NB4 (cell line): Measurements from ENCODE around the gene SLC35G6.

Source experiments
- DNase-seq: peaks from one replicate; pipeline ENCODE4 v3.0.0; 2010; ENCODE audit warnings: low read depth
- H3K4me3 ChIP-seq: one replicate; pipeline ENCODE4 v1.5.1; 2011; ENCODE audit warnings: mild to moderate bottlenecking, low read depth, low read length, moderate library complexity
- CTCF ChIP-seq: IDR thresholded peaks from one replicate; pipeline ENCODE4 v1.5.1; 2012; ENCODE audit warnings: low read depth, low read length
- MAX ChIP-seq: IDR thresholded peaks from 2 replicates; pipeline ENCODE4 v1.6.1; 2011; ENCODE audit warnings: low read depth, low read length
- MYC ChIP-seq: IDR thresholded peaks from 2 replicates; pipeline ENCODE4 v1.6.1; 2011; ENCODE audit warnings: low read depth, low read length
- POLR2A ChIP-seq: IDR thresholded peaks from 2 replicates; pipeline ENCODE4 v1.6.1; 2011; ENCODE audit warnings: mild to moderate bottlenecking; ENCODE audit not compliant: insufficient read length; ENCODE audit errors: extremely low read depth

The SLC35G6 gene

GRCh38 chr17:7475764-7476422 lies 5.4 kb upstream of the SLC35G6 start:
- TF ChIP-seq MYC, result no peak
- TF ChIP-seq MAX, result no peak
- no peak for TF ChIP-seq CTCF
- no peak for TF ChIP-seq POLR2A
- no peak overlapping the region for H3K4me3 ChIP-seq
- DNase-seq, result no peak

GRCh38 chr17:7476494-7476893 lies 4.8 kb upstream of the SLC35G6 start:
- no peak for TF ChIP-seq POLR2A
- no peak for DNase-seq
- H3K4me3 ChIP-seq, result no peak overlapping the region

GRCh38 chr17:7476951-7477350 lies 4.3 kb upstream of the SLC35G6 start:
- no peak for TF ChIP-seq MAX
- no peak for TF ChIP-seq CTCF
- TF ChIP-seq MYC, result no peak
- no peak for TF ChIP-seq POLR2A
- H3K4me3 ChIP-seq, result no peak overlapping the region
- no peak for DNase-seq

- TF ChIP-seq POLR2A, result no peak
- TF ChIP-seq MYC, result no peak
- no peak for TF ChIP-seq CTCF
- TF ChIP-seq MAX, result no peak
- H3K4me3 ChIP-seq, result no peak overlapping the region
- no peak for DNase-seq
Measured at GRCh38 chr17:7477392-7478275, 3.6 kb upstream of the SLC35G6 start.

GRCh38 chr17:7478276-7479212 lies 2.7 kb upstream of the SLC35G6 start:
- peak; percentile 21 for DNase-seq
- H3K4me3 ChIP-seq, result peak overlapping the region; percentile 32
- no peak for TF ChIP-seq POLR2A
- TF ChIP-seq MAX, result no peak
- TF ChIP-seq MYC, result no peak
- TF ChIP-seq CTCF, result no peak
